ENCODE measurements around the gene PIP4P1. TPM values are rescaled to one million over a fixed set of nuclear protein-coding genes. Genes with fewer than 3 reads are reported as not detected.

The PIP4P1 gene
- total RNA-seq, 1 donor from 2014 or later = 40.8 TPM

DNA sequence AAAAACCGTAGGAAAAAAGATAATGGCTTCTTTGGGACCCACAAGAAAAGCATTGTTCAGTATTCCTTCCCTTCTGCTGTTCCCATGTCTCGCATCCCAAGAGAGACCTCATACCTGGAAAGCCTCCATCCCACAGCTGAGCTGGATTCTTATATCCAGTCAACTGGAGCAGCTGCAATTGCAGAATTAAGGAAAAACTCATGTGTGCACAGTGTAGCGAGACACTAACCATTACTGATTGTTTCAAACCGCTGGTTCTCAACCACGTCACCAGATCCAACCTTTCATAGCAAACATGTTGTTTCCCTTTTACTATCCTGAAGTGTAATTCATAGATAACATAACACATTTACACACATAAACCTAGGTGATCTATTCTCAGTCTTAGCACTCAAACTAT is 38.6 kb upstream of the PIP4P1 start:
- Mint-ChIP-seq H3K4me3 (no peak overlapping the region), H3K36me3 (ENCODE audit: low read depth) (no peaks in the 10 kb centered on the region), H3K27ac (ENCODE audit: unreplicated experiment) (no peak overlapping the region), H3K4me1 (no peaks in the 10 kb centered on the region), H3K9me3 (peaks cover 4% of the 10 kb centered on the region), H3K27me3 (ENCODE audit: low read depth) (peaks cover 8% of the 10 kb centered on the region)
- no peak for DNase-seq (ENCODE audit: low read depth, low spot score)
- TF ChIP-seq CTCF (conservative IDR thresholded peaks at IDR 0.05) = no peak

DNA sequence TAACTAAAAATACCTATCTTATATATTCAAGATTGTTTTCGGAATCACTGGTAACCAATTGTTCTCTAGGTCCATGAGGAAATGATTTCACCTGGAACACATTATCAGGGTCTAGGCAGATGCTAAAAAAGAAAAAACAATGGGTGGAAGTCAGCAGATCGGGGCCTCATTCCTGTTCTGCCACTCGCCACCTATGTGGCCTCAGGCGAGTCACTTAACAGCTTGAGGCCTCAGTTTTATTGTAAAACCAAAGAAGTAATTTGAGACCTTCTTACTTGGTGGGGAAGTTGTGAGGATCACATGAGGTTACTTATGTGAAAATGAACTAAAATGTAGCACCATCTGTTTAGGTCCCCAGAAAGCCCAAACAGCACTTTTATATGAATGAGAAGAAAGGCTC is 37.9 kb upstream of the PIP4P1 start:
- Mint-ChIP-seq H3K36me3 (ENCODE audit: low read depth) (no peaks in the 10 kb centered on the region), H3K4me3 (no peak overlapping the region), H3K27me3 (ENCODE audit: low read depth) (peaks cover 10% of the 10 kb centered on the region), H3K27ac (ENCODE audit: unreplicated experiment) (no peak overlapping the region), H3K4me1 (no peaks in the 10 kb centered on the region), H3K9me3 (peaks cover 4% of the 10 kb centered on the region)
- TF ChIP-seq CTCF (conservative IDR thresholded peaks at IDR 0.05) = no peak
- no peak for DNase-seq (ENCODE audit: low read depth, low spot score)

GRCh38 chr14:20498622-20499021 is 37.4 kb upstream of the PIP4P1 start:
- no peak overlapping the region for H3K4me3 Mint-ChIP-seq
- H3K9me3 Mint-ChIP-seq = peaks cover 2% of the 10 kb centered on the region
- H3K27me3 Mint-ChIP-seq (ENCODE audit: low read depth) = peaks cover 13% of the 10 kb centered on the region
- DNase-seq (ENCODE audit: low read depth, low spot score) = no peak
- no peaks in the 10 kb centered on the region for H3K4me1 Mint-ChIP-seq
- no peaks in the 10 kb centered on the region for H3K36me3 Mint-ChIP-seq (ENCODE audit: low read depth)
- H3K27ac Mint-ChIP-seq (ENCODE audit: unreplicated experiment) = no peak overlapping the region
- TF ChIP-seq CTCF (conservative IDR thresholded peaks at IDR 0.05) = no peak

GRCh38 chr14:20494935-20495766 is 33.9 kb upstream of the PIP4P1 start:
- no peaks in the 10 kb centered on the region for H3K9me3 Mint-ChIP-seq
- DNase-seq (ENCODE audit: low read depth, low spot score) = no peak
- H3K4me1 Mint-ChIP-seq = no peaks in the 10 kb centered on the region

DNA sequence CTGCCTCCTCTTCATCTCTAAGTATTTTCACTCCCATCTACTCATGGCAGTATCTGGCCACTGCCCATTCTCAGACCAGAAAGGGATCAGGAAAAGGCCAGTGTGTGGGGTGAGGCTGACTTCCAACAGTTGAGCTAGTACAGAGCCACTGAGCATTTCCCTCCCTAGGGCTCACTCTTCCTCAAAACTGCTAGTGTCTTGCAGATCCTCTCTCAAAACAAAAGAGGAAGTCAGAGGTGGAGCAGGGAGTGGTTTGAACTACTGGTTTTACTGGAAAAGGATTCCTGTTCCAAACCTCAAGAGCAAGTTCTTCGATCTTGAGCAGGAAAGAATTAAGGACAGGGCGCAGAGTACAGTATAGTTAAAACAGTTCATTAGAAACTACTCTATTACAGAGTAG is 32.4 kb upstream of the PIP4P1 start:
- Mint-ChIP-seq H3K9me3 (no peaks in the 10 kb centered on the region), H3K27ac (ENCODE audit: unreplicated experiment) (no peak overlapping the region), H3K4me1 (no peaks in the 10 kb centered on the region), H3K4me3 (no peak overlapping the region), H3K36me3 (ENCODE audit: low read depth) (no peaks in the 10 kb centered on the region), H3K27me3 (ENCODE audit: low read depth) (peaks cover 28% of the 10 kb centered on the region)
- no peak for DNase-seq (ENCODE audit: low read depth, low spot score)
- no peak for TF ChIP-seq CTCF (conservative IDR thresholded peaks at IDR 0.05)

More at GRCh38 chr14:20494935-20495766, 33.9 kb upstream of the PIP4P1 start:
- no peak for TF ChIP-seq CTCF (conservative IDR thresholded peaks at IDR 0.05)
- no peak overlapping the region for H3K4me3 Mint-ChIP-seq
- no peak overlapping the region for H3K27ac Mint-ChIP-seq (ENCODE audit: unreplicated experiment)
- no peaks in the 10 kb centered on the region for H3K36me3 Mint-ChIP-seq (ENCODE audit: low read depth)
- peaks cover 23% of the 10 kb centered on the region for H3K27me3 Mint-ChIP-seq (ENCODE audit: low read depth)

Measured in neural crest cell (in vitro differentiated cells).